Aorta (tissue), 5 donors: ENCODE data around the gene ME1. TPM values are rescaled to one million over a fixed set of nuclear protein-coding genes. Genes with fewer than 3 reads are reported as not detected.

Experiments
- ATAC-seq: fragments of 200-7000 bp; cut with Tn5 transposase; one replicate; pipeline ENCODE4 v1.9.1; 2022; ENCODE audit warnings: moderate library complexity; ENCODE audit not compliant: low FRiP score
- DNase-seq, 2 donors: peaks; one replicate each; pipeline ENCODE4 v3.0.0-alpha.2; 2020
- H3K27ac ChIP-seq, 2 donors: one replicate each; pipeline ENCODE4 v1.5.1; 2013; ENCODE audit warnings: low read length in 2 of 2, mild to moderate bottlenecking in 2 of 2, moderate library complexity in 2 of 2, control low read depth in 1 of 2, inconsistent platforms in 1 of 2, low read depth in 1 of 2
- H3K27me3 ChIP-seq, 2 donors: one replicate each; pipeline ENCODE4 v1.6.1; 2013; ENCODE audit warnings: control low read depth in 1 of 2, low read length in 1 of 2, mild to moderate bottlenecking in 1 of 2, moderate library complexity in 1 of 2; ENCODE audit not compliant: insufficient read depth in 2 of 2, control insufficient read depth in 1 of 2
- H3K36me3 ChIP-seq, 2 donors: one replicate each; pipeline ENCODE4 v1.6.1; 2013; ENCODE audit warnings: control low read depth in 1 of 2, low read length in 1 of 2, mild to moderate bottlenecking in 1 of 2; ENCODE audit not compliant: insufficient read depth in 2 of 2, control insufficient read depth in 1 of 2
- H3K4me1 ChIP-seq, 2 donors: one replicate each; pipeline ENCODE4 v1.6.1; 2013; ENCODE audit warnings: low read length in 2 of 2, control low read depth in 1 of 2, mild to moderate bottlenecking in 1 of 2, moderate library complexity in 1 of 2; ENCODE audit not compliant: insufficient read depth in 2 of 2, control insufficient read depth in 1 of 2
- H3K4me3 ChIP-seq, 2 donors: one replicate each; pipeline ENCODE4 v1.5.1; 2013; ENCODE audit warnings: low read length in 2 of 2, control low read depth in 1 of 2, mild to moderate bottlenecking in 1 of 2
- H3K9me3 ChIP-seq: one replicate; pipeline ENCODE4 v1.6.1; 2013; ENCODE audit warnings: mild to moderate bottlenecking, low read length; ENCODE audit not compliant: control insufficient read depth
- WGBS, 2 donors: extraction: QIAGEN DNeasy Blood & Tissue Kit; methylation state at CpG; one replicate each; pipeline ENCODE4 v1.1.7; 2013; 5-methylcytosine and 5-hydroxymethylcytosine counted together
- intact Hi-C, 2 donors: fragments of 100-400 bp; cut with DNase I; formaldehyde crosslinking; loops; one replicate each; pipeline versions ENCODE4 v1.14.2 to v1.15.0; 2022
- polyA plus RNA-seq, 2 donors: library from polyadenylated mRNA; stranded (reverse); fragments of 200-250 nt; gene quantifications; one replicate each; pipeline ENCODE4 v1.2.3, GENCODE V29; 2013
- total RNA-seq, 2 donors: library from RNA; stranded (reverse); fragmentation: NEBNext Ultra II Directional; extraction: Animal tissue kit (Norgen Biotek cat#: 25700); gene quantifications; one replicate each; pipeline ENCODE4 v1.2.1, GENCODE V29; 2021
- donor health status: healthy with polysubstance abuse.
- donor health status: Bipolar disorder and iron deficiency.
- donor health status: DM: no; HTN: no; CAD: no.
- donor health status: DM: no; HTN: no; CAD: no.
- donor health status: DM: yes; HTN: yes; CAD: no.

Gene ME1
- total and polyA plus RNA-seq, 4 donors, result 10.9 to 21.0 (median 16.5) TPM

DNA sequence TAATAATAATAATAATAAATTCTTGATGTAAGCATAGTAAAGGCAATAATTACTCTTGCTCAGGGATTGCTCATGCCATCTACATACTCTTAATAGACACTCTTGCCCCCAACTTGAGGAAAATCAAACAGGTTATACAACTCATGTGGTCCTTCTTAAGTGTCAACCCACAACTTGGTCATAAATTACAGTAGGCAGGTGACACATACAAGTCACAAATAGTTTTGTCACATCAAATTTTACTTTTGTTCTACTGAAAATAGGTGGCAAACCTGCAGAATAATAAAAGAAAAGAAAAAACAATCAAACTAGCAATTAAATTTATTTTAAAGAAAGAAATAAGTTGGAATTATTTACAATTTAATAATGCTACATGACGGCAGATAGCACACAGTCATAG lies 1.6 kb downstream of the ME1 start:
- Histone ChIP-seq H3K4me1 (no peaks in the 10 kb centered on the region), H3K27me3 (no peaks in the 10 kb centered on the region), H3K9me3 (no peaks in the 10 kb centered on the region), H3K27ac (no peak overlapping the region), H3K4me3 (no peak overlapping the region), H3K36me3 (peaks cover 0 to 1% of the 10 kb centered on the region in 2 donors)
- ATAC-seq, result no peak
- intact Hi-C loops, result loop anchor here in 1 of 2 donors (10.0 kb wide), 1 partner anchor 204 kb away; no protein-coding TSS in a partner anchor
- DNase-seq, result no peak
- 39 to 47% methylated on average over 1 of the region's 1 CpG for WGBS, 2 donors

DNA sequence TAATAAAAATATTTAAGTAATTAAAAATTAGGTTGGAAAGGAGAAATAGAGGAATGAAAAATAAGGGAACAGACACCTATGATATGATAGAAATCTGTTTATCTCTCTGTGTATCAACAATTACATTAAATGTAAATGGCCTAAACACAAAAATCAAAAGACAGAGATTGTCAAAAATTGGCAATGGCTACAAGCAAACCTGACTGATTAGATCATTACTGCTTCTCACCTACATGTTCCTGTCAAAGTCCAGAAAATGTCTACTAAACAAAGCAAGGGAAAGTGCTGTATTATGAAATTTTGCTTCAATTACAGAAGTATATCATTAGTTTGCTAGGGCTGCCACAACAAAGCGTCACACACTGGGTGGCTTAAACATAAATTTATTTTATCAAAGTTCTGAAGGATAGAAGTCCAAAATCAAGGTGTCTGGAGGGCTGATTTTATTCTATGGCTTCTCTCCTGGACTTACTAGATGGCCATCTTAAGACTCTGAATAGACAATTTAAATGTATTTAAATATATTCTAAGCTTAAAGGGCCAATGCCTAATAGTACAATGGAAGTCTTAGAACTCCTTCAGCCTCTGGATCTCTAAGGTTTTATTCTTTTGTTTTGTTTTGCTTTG lies 6.3 kb downstream of the ME1 start:
- H3K27ac ChIP-seq, result no peak overlapping the region
- DNase-seq (no peak), ATAC-seq (no peak)
- peaks cover 0 to 2% of the 10 kb centered on the region in 2 donors for H3K4me1 ChIP-seq
- peaks cover 0 to 1% of the 10 kb centered on the region in 2 donors for H3K36me3 ChIP-seq
- H3K4me3 ChIP-seq, result no peak overlapping the region
- H3K9me3 ChIP-seq, result no peaks in the 10 kb centered on the region
- WGBS, 2 donors, result 99 to 100% methylated on average over 1 of the region's 1 CpG
- intact Hi-C loops, result loop anchor here in 1 of 2 donors (10.0 kb wide), 1 partner anchor 200 kb away; no protein-coding TSS in a partner anchor
- no peaks in the 10 kb centered on the region for H3K27me3 ChIP-seq

DNA sequence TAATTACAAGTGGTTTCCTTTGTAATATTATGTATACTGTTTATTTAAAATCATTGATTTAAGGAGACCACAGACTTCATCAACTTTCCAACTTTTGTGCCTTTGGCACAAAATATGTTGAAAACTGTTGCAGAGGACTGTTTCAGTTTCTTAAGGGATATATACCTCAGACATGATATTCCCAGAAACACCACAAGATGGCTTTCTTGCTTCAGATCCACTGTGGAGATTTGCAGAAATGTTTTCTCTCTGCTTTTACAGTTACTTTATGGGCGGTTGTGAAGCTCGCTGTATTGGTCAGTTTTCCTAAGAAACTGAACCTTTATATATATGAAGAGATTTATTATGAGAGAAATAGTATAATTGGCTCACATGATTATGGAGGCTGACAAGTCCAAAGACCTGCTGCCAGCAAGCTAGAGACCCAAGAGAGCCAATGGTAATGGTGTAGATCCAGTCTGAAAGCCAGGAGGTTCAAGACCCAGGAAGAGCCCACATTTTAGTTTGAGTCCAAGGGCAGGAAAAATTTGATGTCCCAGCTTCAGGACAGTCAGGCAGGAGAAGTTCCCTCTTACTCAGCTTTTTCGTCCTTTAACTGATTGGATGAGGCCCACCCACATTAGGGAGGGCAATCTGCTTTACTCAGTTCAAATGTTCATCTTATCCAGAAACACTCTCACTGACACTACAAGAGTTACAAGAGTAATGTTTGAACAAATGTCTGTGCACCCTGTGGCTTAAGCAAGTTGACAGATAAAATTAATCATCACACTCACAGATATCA lies 12.8 kb downstream of the ME1 start:
- Histone ChIP-seq H3K27me3 (no peaks in the 10 kb centered on the region), H3K4me1 (peaks cover 0 to 2% of the 10 kb centered on the region in 2 donors), H3K9me3 (no peaks in the 10 kb centered on the region), H3K36me3 (no peaks in the 10 kb centered on the region), H3K4me3 (no peak overlapping the region), H3K27ac (no peak overlapping the region)
- WGBS, 2 donors, result 41 to 47% methylated on average over 3 of the region's 3 CpGs
- DNase-seq (no peak), ATAC-seq (peak; percentile 84)
- intact Hi-C loops, result loop anchor here (2.0 to 5.0 kb wide), 3 partner anchors 95 to 196 kb away; partner anchors contain the start of gene PRSS35 (in 1 of the 2)

DNA sequence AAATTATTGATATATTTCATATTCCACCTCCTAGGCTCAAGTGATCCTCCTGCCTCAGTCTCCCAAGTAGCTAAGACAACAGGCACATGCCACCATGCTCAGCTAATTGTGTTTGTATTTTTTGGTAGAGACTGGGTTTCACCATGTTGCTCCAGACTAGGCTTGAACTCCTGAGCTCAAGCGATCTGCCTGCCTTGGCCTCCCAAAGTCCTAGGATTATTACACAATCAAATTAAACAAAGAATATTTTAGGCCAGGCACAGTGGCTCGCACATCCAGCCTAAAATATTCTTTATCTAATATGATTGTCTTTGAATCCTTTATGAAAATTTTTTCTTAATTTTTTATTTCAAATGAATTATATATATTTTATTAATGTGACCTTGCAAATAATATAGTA lies 17.8 kb downstream of the ME1 start:
- peaks cover 0 to 1% of the 10 kb centered on the region in 2 donors for H3K36me3 ChIP-seq
- intact Hi-C loops, result no loop called here
- H3K9me3 ChIP-seq, result no peaks in the 10 kb centered on the region
- no peak overlapping the region for H3K27ac ChIP-seq
- H3K4me1 ChIP-seq, result no peaks in the 10 kb centered on the region
- 96 to 98% methylated on average over 2 of the region's 2 CpGs for WGBS, 2 donors
- H3K4me3 ChIP-seq, result no peak overlapping the region
- ATAC-seq (no peak), DNase-seq (no peak)
- H3K27me3 ChIP-seq, result no peaks in the 10 kb centered on the region

DNA sequence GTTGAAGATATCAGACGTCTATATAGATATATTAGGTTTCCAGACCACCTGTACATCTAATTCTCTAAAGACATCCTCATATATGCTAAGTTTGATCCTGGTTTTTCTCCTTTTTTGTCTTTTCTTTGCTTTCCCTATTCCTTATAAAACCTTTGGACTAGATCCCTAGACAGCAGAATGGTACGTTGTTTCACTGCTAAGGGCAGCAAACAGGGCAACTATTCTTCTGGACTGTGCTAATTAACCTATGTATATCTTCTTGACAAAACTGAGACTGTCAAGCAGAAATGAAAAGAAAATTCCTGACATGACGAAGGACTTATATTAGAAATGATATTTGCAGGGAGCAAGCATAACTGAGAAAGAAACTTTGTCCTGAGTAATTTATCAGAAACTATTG lies 19.1 kb downstream of the ME1 start:
- Histone ChIP-seq H3K27ac (no peak overlapping the region), H3K36me3 (peaks cover 1 to 2% of the 10 kb centered on the region in 2 donors), H3K9me3 (no peaks in the 10 kb centered on the region), H3K4me1 (no peaks in the 10 kb centered on the region), H3K27me3 (no peaks in the 10 kb centered on the region), H3K4me3 (no peak overlapping the region)
- no peak for DNase-seq
- WGBS, 2 donors, result 81 to 86% methylated on average over 3 of the region's 3 CpGs
- ATAC-seq, result no peak
- intact Hi-C loops, result no loop called here

DNA sequence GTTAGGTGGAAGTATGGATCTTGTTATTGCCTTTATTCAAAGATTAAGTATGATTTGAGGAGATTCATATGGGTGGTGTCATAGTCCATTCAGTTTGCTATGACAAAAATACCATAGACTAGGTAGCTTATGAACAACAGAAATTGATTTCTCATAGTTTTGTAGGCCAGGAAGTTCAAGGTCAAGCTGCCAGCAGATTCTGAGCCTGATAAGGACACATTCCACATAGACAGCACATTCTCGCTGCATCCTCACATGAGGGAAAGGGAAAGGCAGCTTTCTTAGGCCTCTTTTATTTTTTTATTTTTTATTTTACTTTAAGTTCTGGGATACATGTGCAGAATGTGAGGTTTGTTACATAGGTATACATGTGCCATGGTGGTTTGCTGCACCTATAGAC lies 27.7 kb downstream of the ME1 start:
- Histone ChIP-seq H3K9me3 (no peaks in the 10 kb centered on the region), H3K4me3 (no peak overlapping the region), H3K36me3 (peaks cover 2% of the 10 kb centered on the region in 2 donors), H3K27me3 (no peaks in the 10 kb centered on the region), H3K4me1 (no peaks in the 10 kb centered on the region), H3K27ac (no peak overlapping the region)
- intact Hi-C loops, result no loop called here
- DNase-seq (no peak), ATAC-seq (no peak)
- WGBS, 2 donors, result 92 to 98% methylated on average over 1 of the region's 1 CpG

DNA sequence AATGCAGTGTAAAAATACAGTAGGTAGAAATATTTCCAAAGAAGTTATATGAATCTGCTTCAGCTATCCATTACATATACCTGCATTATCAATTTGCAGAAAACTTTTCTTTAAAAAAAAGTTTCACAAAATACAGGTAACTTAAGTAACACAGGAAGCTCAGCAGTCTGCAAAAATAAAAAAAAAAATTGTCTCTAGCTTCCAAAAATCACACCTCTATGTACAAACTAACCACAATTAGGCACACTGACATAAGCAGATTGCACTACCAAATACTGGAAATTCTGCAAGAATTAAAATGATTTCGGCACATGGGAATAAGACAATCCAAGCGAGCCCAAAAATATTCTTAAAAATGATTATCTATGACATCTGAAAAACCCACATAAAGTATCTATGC lies 41.2 kb downstream of the ME1 start:
- intact Hi-C loops, result no loop called here
- H3K27ac ChIP-seq, result no peak overlapping the region
- no peak overlapping the region for H3K4me3 ChIP-seq
- no peaks in the 10 kb centered on the region for H3K9me3 ChIP-seq
- ATAC-seq, result no peak
- H3K27me3 ChIP-seq, result no peaks in the 10 kb centered on the region
- H3K36me3 ChIP-seq, result no peaks in the 10 kb centered on the region
- 71 to 82% methylated on average over 2 of the region's 2 CpGs for WGBS, 2 donors
- H3K4me1 ChIP-seq, result no peaks in the 10 kb centered on the region
- DNase-seq, result no peak

DNA sequence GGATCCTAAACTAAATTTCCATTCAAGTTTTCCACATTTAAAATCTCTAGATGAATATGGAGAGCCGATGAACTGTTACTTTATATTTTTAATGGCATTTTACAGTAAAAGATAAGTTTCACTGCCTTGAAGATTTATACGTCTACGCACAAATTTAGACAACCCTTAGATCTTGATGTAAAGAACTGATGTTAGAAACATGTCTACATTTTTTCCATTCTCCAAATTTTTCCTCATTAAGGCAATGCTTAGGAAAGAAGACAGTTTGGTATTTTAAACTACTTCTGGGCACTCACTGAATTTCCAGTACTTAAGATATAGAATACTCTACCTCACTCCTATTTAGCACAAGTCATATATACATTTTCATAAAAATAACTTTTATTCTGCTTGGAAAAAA lies 45.4 kb downstream of the ME1 start:
- H3K9me3 ChIP-seq, result no peaks in the 10 kb centered on the region
- intact Hi-C loops, result no loop called here
- no peak overlapping the region for H3K27ac ChIP-seq
- DNase-seq (no peak), ATAC-seq (no peak)
- 44 to 55% methylated on average over 3 of the region's 3 CpGs for WGBS, 2 donors
- peaks cover 0 to 1% of the 10 kb centered on the region in 2 donors for H3K4me1 ChIP-seq
- H3K4me3 ChIP-seq, result no peak overlapping the region
- H3K36me3 ChIP-seq, result no peaks in the 10 kb centered on the region
- H3K27me3 ChIP-seq, result no peaks in the 10 kb centered on the region

DNA sequence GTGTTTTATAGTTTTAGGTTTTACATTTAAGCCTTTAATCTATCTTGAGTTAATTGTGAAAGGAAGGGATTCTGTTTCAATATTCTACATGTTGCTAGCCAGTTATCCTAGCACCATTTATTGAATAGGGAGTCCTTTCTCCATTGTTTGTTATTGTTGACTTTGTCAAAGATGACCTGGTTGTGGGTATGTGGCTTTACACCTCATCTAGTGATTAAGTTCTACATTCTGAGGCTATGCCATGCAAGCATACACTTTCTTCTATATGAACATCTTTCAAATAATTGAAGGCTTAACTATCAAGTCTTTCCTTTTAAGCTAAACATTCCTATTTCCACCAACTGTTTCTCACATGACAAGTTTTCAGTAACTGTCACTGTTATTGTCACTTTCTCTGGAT lies 46.1 kb downstream of the ME1 start:
- H3K4me3 ChIP-seq, result no peak overlapping the region
- ATAC-seq (no peak), DNase-seq (no peak)
- intact Hi-C loops, result no loop called here
- H3K36me3 ChIP-seq, result no peaks in the 10 kb centered on the region
- no peaks in the 10 kb centered on the region for H3K27me3 ChIP-seq
- H3K4me1 ChIP-seq, result peaks cover 0 to 1% of the 10 kb centered on the region in 2 donors
- H3K27ac ChIP-seq, result no peak overlapping the region
- H3K9me3 ChIP-seq, result no peaks in the 10 kb centered on the region
